H1 (cell line): ENCODE results near the gene SNCAIP. TPM values are rescaled to one million over a fixed set of nuclear protein-coding genes. Genes with fewer than 3 reads are reported as not detected.

Source experiments
- ASH2L ChIP-seq: fragments of 200-600, 300-600 bp; sonication (generic); IDR thresholded peaks from one replicate; pipeline ENCODE4 v1.7.1; 2017; ENCODE audit warnings: low read length
- CHD7 ChIP-seq: fragments of 300-600 bp; sonication (generic); IDR thresholded peaks from 2 replicates; pipeline ENCODE4 v1.7.1; 2012; ENCODE audit warnings: low read length, moderate library complexity, mild to moderate bottlenecking, inconsistent platforms; ENCODE audit not compliant: insufficient replicate concordance
- KDM4A ChIP-seq: IDR thresholded peaks from one replicate; pipeline ENCODE4 v1.7.1; 2012; ENCODE audit warnings: low read depth, mild to moderate bottlenecking, moderate library complexity, low read length, inconsistent platforms; ENCODE audit not compliant: severe bottlenecking
- MAFK ChIP-seq: IDR thresholded peaks from 2 replicates; pipeline ENCODE4 v1.6.1; 2012; ENCODE audit warnings: low read depth, mild to moderate bottlenecking, improper control_type of control experiment, low read length
- NANOG ChIP-seq: IDR thresholded peaks from 2 replicates; pipeline ENCODE4 v1.6.1; 2011; ENCODE audit warnings: low read length, low read depth, mild to moderate bottlenecking, inconsistent platforms; ENCODE audit not compliant: insufficient read depth, poor library complexity, severe bottlenecking
- polyA plus RNA-seq, 7 experiments: library from polyadenylated mRNA; depleted of rRNA in 3 of 7; stranded (reverse) in 5 of 7; unstranded in 2 of 7; fragments of >200 nt in 5 of 7; fragments of 200-250 nt in 2 of 7; gene quantifications; 1 replicate in 5 of 7; 2 replicates in 1 of 7; 4 replicates in 1 of 7; pipeline versions ENCODE4 v1.2.1 to v1.2.3, GENCODE V29; 2011 to 2013; ENCODE audit warnings: missing spikeins in 2 of 7, mixed read lengths in 2 of 7
- total RNA-seq: library from RNA; stranded (reverse); fragmentation: NEBNext Ultra II Directional; extraction: Animal tissue kit (Norgen Biotek cat#: 25700); gene quantifications from 2 replicates; pipeline ENCODE4 v1.2.1, GENCODE V29; 2021

SNCAIP gene
- total and polyA plus RNA-seq, 2 of the 8 experiments (the other 6 are each of a cell fraction or from before 2014, with no cell fraction given), result 3.9 to 9.0 TPM

- TF ChIP-seq KDM4A (no peak), MAFK (no peak), NANOG (no peak), ASH2L (no peak), CHD7 (no peak)
Measured at GRCh38 chr5:122490718-122491117, 178.7 kb downstream of the SNCAIP start (continued).
